ENCODE data around the gene OLFM1. TPM values are rescaled to one million over a fixed set of nuclear protein-coding genes. Genes with fewer than 3 reads are reported as not detected.

Gene OLFM1
- polyA plus RNA-seq, 4 donors: 1.4 to 36.5 (median 3.2) TPM; not detected in 1

GRCh38 chr9:135131488-135131887 lies 44.0 kb downstream of the OLFM1 start:
- no peak for FAIRE-seq

GRCh38 chr9:135132008-135132407 lies 44.5 kb downstream of the OLFM1 start:
- peaks cover 0 to 4% (median 3%) of the 10 kb centered on the region in 3 donors for H3K27me3 ChIP-seq (ENCODE audit: control insufficient read depth in 3 of 3, insufficient read depth in 3 of 3, low read length in 3 of 3)
- no peaks in the 10 kb centered on the region for H3K4me1 ChIP-seq (ENCODE audit: control insufficient read depth in 3 of 3, insufficient read depth in 2 of 3, low read depth in 1 of 3, low read length in 2 of 3)
- H3K9me3 ChIP-seq (ENCODE audit: control insufficient read depth in 2 of 2, insufficient read depth in 1 of 2, low read depth in 1 of 2, low read length in 1 of 2): peaks cover 0 to 6% of the 10 kb centered on the region in 2 donors
- no peaks in the 10 kb centered on the region for H3K36me3 ChIP-seq (ENCODE audit: control insufficient read depth in 3 of 3, insufficient read depth in 2 of 3, low read depth in 1 of 3, low read length in 3 of 3)
- no peak for FAIRE-seq
- 87 to 89% (median 88%) methylated on average over 17 to 18 of the region's 18 CpGs for WGBS, 3 donors
- no peak overlapping the region for H3K4me3 ChIP-seq (ENCODE audit: low read depth in 1 of 3, low read length in 3 of 3)
- no peak for DNase-seq
- no peak overlapping the region for H3K27ac ChIP-seq (ENCODE audit: low read depth in 1 of 3, low read length in 2 of 3)

More at GRCh38 chr9:135131488-135131887, 44.0 kb downstream of the OLFM1 start:
- no peak for DNase-seq
- no peaks in the 10 kb centered on the region for H3K4me1 ChIP-seq (ENCODE audit: control insufficient read depth in 3 of 3, insufficient read depth in 2 of 3, low read depth in 1 of 3, low read length in 2 of 3)
- H3K27me3 ChIP-seq (ENCODE audit: control insufficient read depth in 3 of 3, insufficient read depth in 3 of 3, low read length in 3 of 3): peaks cover 0 to 4% (median 3%) of the 10 kb centered on the region in 3 donors
- 73 to 79% (median 75%) methylated on average over 8 of the region's 8 CpGs for WGBS, 3 donors
- H3K27ac ChIP-seq (ENCODE audit: low read depth in 1 of 3, low read length in 2 of 3): no peak overlapping the region
- peaks cover 0 to 6% of the 10 kb centered on the region in 2 donors for H3K9me3 ChIP-seq (ENCODE audit: control insufficient read depth in 2 of 2, insufficient read depth in 1 of 2, low read depth in 1 of 2, low read length in 1 of 2)
- no peak overlapping the region for H3K4me3 ChIP-seq (ENCODE audit: low read depth in 1 of 3, low read length in 3 of 3)
- no peaks in the 10 kb centered on the region for H3K36me3 ChIP-seq (ENCODE audit: control insufficient read depth in 3 of 3, insufficient read depth in 2 of 3, low read depth in 1 of 3, low read length in 3 of 3)

GRCh38 chr9:135134268-135135022 lies 47.0 kb downstream of the OLFM1 start:
- no peaks in the 10 kb centered on the region for H3K4me1 ChIP-seq (ENCODE audit: control insufficient read depth in 3 of 3, insufficient read depth in 2 of 3, low read depth in 1 of 3, low read length in 2 of 3)
- no peak overlapping the region for H3K27ac ChIP-seq (ENCODE audit: low read depth in 1 of 3, low read length in 2 of 3)
- WGBS, 3 donors: 39 to 46% (median 41%) methylated on average over 28 of the region's 28 CpGs
- no peak for DNase-seq
- no peak overlapping the region for H3K4me3 ChIP-seq (ENCODE audit: low read depth in 1 of 3, low read length in 3 of 3)
- peaks cover 0 to 4% (median 3%) of the 10 kb centered on the region in 3 donors for H3K27me3 ChIP-seq (ENCODE audit: control insufficient read depth in 3 of 3, insufficient read depth in 3 of 3, low read length in 3 of 3)
- no peaks in the 10 kb centered on the region for H3K36me3 ChIP-seq (ENCODE audit: control insufficient read depth in 3 of 3, insufficient read depth in 2 of 3, low read depth in 1 of 3, low read length in 3 of 3)
- no peak for FAIRE-seq
- H3K9me3 ChIP-seq (ENCODE audit: control insufficient read depth in 2 of 2, insufficient read depth in 1 of 2, low read depth in 1 of 2, low read length in 1 of 2): peaks cover 0 to 12% of the 10 kb centered on the region in 2 donors

GRCh38 chr9:135135171-135135928 lies 47.9 kb downstream of the OLFM1 start:
- no peak for FAIRE-seq
- no peaks in the 10 kb centered on the region for H3K4me1 ChIP-seq (ENCODE audit: control insufficient read depth in 3 of 3, insufficient read depth in 2 of 3, low read depth in 1 of 3, low read length in 2 of 3)
- H3K4me3 ChIP-seq (ENCODE audit: low read depth in 1 of 3, low read length in 3 of 3): no peak overlapping the region
- no peaks in the 10 kb centered on the region for H3K36me3 ChIP-seq (ENCODE audit: control insufficient read depth in 3 of 3, insufficient read depth in 2 of 3, low read depth in 1 of 3, low read length in 3 of 3)
- H3K27ac ChIP-seq (ENCODE audit: low read depth in 1 of 3, low read length in 2 of 3): no peak overlapping the region
- peaks cover 0 to 8% of the 10 kb centered on the region in 2 donors for H3K9me3 ChIP-seq (ENCODE audit: control insufficient read depth in 2 of 2, insufficient read depth in 1 of 2, low read depth in 1 of 2, low read length in 1 of 2)
- peaks cover 0 to 4% (median 3%) of the 10 kb centered on the region in 3 donors for H3K27me3 ChIP-seq (ENCODE audit: control insufficient read depth in 3 of 3, insufficient read depth in 3 of 3, low read length in 3 of 3)
- WGBS, 3 donors: 79 to 84% (median 83%) methylated on average over 13 of the region's 13 CpGs
- no peak for DNase-seq

GRCh38 chr9:135135929-135136315 lies 48.5 kb downstream of the OLFM1 start:
- 69 to 74% (median 72%) methylated on average over 6 of the region's 6 CpGs for WGBS, 3 donors
- H3K9me3 ChIP-seq (ENCODE audit: control insufficient read depth in 2 of 2, insufficient read depth in 1 of 2, low read depth in 1 of 2, low read length in 1 of 2): peaks cover 0 to 6% of the 10 kb centered on the region in 2 donors
- H3K27ac ChIP-seq (ENCODE audit: low read depth in 1 of 3, low read length in 2 of 3): no peak overlapping the region
- DNase-seq (no peak), FAIRE-seq (no peak)
- H3K27me3 ChIP-seq (ENCODE audit: control insufficient read depth in 3 of 3, insufficient read depth in 3 of 3, low read length in 3 of 3): peaks cover 0 to 4% (median 3%) of the 10 kb centered on the region in 3 donors
- H3K4me1 ChIP-seq (ENCODE audit: control insufficient read depth in 3 of 3, insufficient read depth in 2 of 3, low read depth in 1 of 3, low read length in 2 of 3): no peaks in the 10 kb centered on the region
- no peaks in the 10 kb centered on the region for H3K36me3 ChIP-seq (ENCODE audit: control insufficient read depth in 3 of 3, insufficient read depth in 2 of 3, low read depth in 1 of 3, low read length in 3 of 3)
- H3K4me3 ChIP-seq (ENCODE audit: low read depth in 1 of 3, low read length in 3 of 3): no peak overlapping the region

GRCh38 chr9:135136481-135136880 lies 49.0 kb downstream of the OLFM1 start:
- Histone ChIP-seq H3K36me3 (ENCODE audit: control insufficient read depth in 3 of 3, insufficient read depth in 2 of 3, low read depth in 1 of 3, low read length in 3 of 3) (no peaks in the 10 kb centered on the region), H3K4me3 (ENCODE audit: low read depth in 1 of 3, low read length in 3 of 3) (no peak overlapping the region), H3K27ac (ENCODE audit: low read depth in 1 of 3, low read length in 2 of 3) (no peak overlapping the region), H3K4me1 (ENCODE audit: control insufficient read depth in 3 of 3, insufficient read depth in 2 of 3, low read depth in 1 of 3, low read length in 2 of 3) (no peaks in the 10 kb centered on the region), H3K27me3 (ENCODE audit: control insufficient read depth in 3 of 3, insufficient read depth in 3 of 3, low read length in 3 of 3) (peaks cover 0 to 4% (median 3%) of the 10 kb centered on the region in 3 donors), H3K9me3 (ENCODE audit: control insufficient read depth in 2 of 2, insufficient read depth in 1 of 2, low read depth in 1 of 2, low read length in 1 of 2) (peaks cover 0 to 6% of the 10 kb centered on the region in 2 donors)
- no peak for DNase-seq
- FAIRE-seq: no peak
- WGBS, 3 donors: 47 to 58% (median 50%) methylated on average over 9 of the region's 9 CpGs

GRCh38 chr9:135136991-135137832 lies 49.7 kb downstream of the OLFM1 start:
- Histone ChIP-seq H3K9me3 (ENCODE audit: control insufficient read depth in 2 of 2, insufficient read depth in 1 of 2, low read depth in 1 of 2, low read length in 1 of 2) (peaks cover 0 to 6% of the 10 kb centered on the region in 2 donors), H3K36me3 (ENCODE audit: control insufficient read depth in 3 of 3, insufficient read depth in 2 of 3, low read depth in 1 of 3, low read length in 3 of 3) (no peaks in the 10 kb centered on the region), H3K27ac (ENCODE audit: low read depth in 1 of 3, low read length in 2 of 3) (no peak overlapping the region), H3K4me3 (ENCODE audit: low read depth in 1 of 3, low read length in 3 of 3) (no peak overlapping the region), H3K27me3 (ENCODE audit: control insufficient read depth in 3 of 3, insufficient read depth in 3 of 3, low read length in 3 of 3) (peaks cover 0 to 4% (median 3%) of the 10 kb centered on the region in 3 donors), H3K4me1 (ENCODE audit: control insufficient read depth in 3 of 3, insufficient read depth in 2 of 3, low read depth in 1 of 3, low read length in 2 of 3) (no peaks in the 10 kb centered on the region)
- FAIRE-seq (no peak), DNase-seq (no peak)
- 28 to 32% (median 32%) methylated on average over 18 of the region's 18 CpGs for WGBS, 3 donors
